Measurements from ENCODE around the gene ANGPTL2.

The ANGPTL2 gene

GRCh38 chr9:127137640-127138360 lies 15.4 kb upstream of the ANGPTL2 start:
- no peak for TF ChIP-seq CTCF (conservative IDR thresholded peaks at IDR 0.05; ENCODE audit: low read depth)
- ChIA-PET POLR2A (ENCODE audit: low non-redundant PET) (no interaction called here), CTCF (interaction anchor here (0.6 to 1.2 kb wide), 2 partner anchors 9 to 16 kb away, joined by 3 read pairs; no protein-coding TSS in a partner anchor)
- no peak overlapping the region for H3K27ac ChIP-seq
- DNase-seq (ENCODE audit: low spot score), result no peak

- no peak for DNase-seq (ENCODE audit: low spot score)
- CTCF ChIA-PET, result interaction anchor here (0.6 kb wide), 1 partner anchor 17 kb away, joined by 3 read pairs; no protein-coding TSS in a partner anchor
- POLR2A ChIA-PET (ENCODE audit: low non-redundant PET), result no interaction called here
- H3K27ac ChIP-seq, result no peak overlapping the region
- TF ChIP-seq CTCF (conservative IDR thresholded peaks at IDR 0.05; ENCODE audit: low read depth), result no peak
Measured at GRCh38 chr9:127136880-127137639, 14.6 kb upstream of the ANGPTL2 start.

- POLR2A ChIA-PET (ENCODE audit: low non-redundant PET), result no interaction called here
- TF ChIP-seq CTCF (conservative IDR thresholded peaks at IDR 0.05; ENCODE audit: low read depth), result no peak
- CTCF ChIA-PET, result interaction anchor here (0.5 to 0.6 kb wide), 2 partner anchors 19 to 305 kb away, joined by 3 to 4 read pairs; no protein-coding TSS in a partner anchor
- no peak for DNase-seq (ENCODE audit: low spot score)
- no peak overlapping the region for H3K27ac ChIP-seq
Measured at GRCh38 chr9:127136081-127136879, 13.8 kb upstream of the ANGPTL2 start.

GRCh38 chr9:127135056-127135745 lies 12.8 kb upstream of the ANGPTL2 start:
- no peak for TF ChIP-seq CTCF (conservative IDR thresholded peaks at IDR 0.05; ENCODE audit: low read depth)
- no peak overlapping the region for H3K27ac ChIP-seq
- POLR2A ChIA-PET (ENCODE audit: low non-redundant PET), result no interaction called here
- no peak for DNase-seq (ENCODE audit: low spot score)
- CTCF ChIA-PET, result interaction anchor here (1.0 kb wide), 1 partner anchor 86 kb away, joined by 4 read pairs; no protein-coding TSS in a partner anchor

- no peak for DNase-seq (ENCODE audit: low spot score)
- POLR2A ChIA-PET (ENCODE audit: low non-redundant PET), result no interaction called here
- CTCF ChIA-PET, result interaction anchor here (0.7 kb wide), 1 partner anchor 192 kb away, joined by 4 read pairs; no protein-coding TSS in a partner anchor
- TF ChIP-seq CTCF (conservative IDR thresholded peaks at IDR 0.05; ENCODE audit: low read depth), result no peak
- H3K27ac ChIP-seq, result no peak overlapping the region
Measured at GRCh38 chr9:127133739-127134167, 11.3 kb upstream of the ANGPTL2 start.

All from RWPE1 (cell line).